PC-9 (cell line): ENCODE data around the gene SMARCC2.

Experiments used
- EZH2 ChIP-seq: fragments of 200-600 bp; sonication (generic); IDR thresholded peaks from 2 replicates; pipeline ENCODE4 v1.8.0; 2017; ENCODE audit warnings: antibody characterized with exemption, low read depth
- TF ChIP-seq, protein P1 (sequence below): fragments of 200-600 bp; sonication (generic); conservative IDR thresholded peaks from 2 replicates; pipeline ENCODE4 v1.6.1; 2017; ENCODE audit warnings: mixed run types, antibody characterized with exemption, mild to moderate bottlenecking, moderate library complexity

DNA sequence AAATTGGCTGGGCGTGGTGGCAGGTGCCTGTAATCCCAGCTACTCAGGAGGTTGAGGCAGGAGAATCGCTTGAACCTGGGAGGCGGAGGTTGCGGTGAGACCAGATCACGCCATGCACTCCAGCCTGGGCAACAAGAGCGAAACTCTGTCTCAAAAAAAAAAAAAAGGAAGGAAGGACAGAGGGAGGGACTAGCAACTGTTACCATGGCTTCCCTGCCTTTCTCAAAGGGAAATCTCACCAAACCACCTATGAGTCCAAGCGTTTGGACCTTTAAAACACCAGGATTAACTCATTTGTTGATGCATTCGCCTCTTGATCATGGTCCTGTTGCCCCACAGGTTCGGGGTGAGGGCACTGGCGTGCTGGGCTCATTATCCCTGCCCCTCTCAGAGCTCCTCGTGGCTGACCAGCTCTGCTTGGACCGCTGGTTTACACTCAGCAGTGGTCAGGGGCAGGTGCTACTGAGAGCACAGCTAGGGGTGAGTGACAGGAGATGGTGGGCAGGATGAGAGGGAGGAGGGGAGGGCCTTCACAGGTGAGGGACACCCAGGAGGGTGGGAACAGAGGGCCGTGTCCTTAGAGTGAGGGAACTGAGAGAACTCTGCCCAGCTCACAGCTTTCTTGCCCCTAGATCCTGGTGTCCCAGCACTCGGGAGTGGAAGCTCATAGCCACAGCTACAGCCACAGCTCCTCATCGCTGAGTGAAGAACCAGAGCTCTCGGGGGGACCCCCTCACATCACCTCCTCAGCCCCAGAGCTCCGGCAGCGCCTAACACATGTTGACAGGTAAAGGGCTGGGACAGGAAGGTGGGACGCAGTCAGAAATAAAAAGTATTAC, 47.1 kb downstream of the SMARCC2 start:
- TF ChIP-seq, protein P1, sequence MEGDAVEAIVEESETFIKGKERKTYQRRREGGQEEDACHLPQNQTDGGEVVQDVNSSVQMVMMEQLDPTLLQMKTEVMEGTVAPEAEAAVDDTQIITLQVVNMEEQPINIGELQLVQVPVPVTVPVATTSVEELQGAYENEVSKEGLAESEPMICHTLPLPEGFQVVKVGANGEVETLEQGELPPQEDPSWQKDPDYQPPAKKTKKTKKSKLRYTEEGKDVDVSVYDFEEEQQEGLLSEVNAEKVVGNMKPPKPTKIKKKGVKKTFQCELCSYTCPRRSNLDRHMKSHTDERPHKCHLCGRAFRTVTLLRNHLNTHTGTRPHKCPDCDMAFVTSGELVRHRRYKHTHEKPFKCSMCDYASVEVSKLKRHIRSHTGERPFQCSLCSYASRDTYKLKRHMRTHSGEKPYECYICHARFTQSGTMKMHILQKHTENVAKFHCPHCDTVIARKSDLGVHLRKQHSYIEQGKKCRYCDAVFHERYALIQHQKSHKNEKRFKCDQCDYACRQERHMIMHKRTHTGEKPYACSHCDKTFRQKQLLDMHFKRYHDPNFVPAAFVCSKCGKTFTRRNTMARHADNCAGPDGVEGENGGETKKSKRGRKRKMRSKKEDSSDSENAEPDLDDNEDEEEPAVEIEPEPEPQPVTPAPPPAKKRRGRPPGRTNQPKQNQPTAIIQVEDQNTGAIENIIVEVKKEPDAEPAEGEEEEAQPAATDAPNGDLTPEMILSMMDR: no peak
- no peak for TF ChIP-seq EZH2
